ENCODE measurements around the gene SLC10A1. TPM values are rescaled to one million over a fixed set of nuclear protein-coding genes. Genes with fewer than 3 reads are reported as not detected.
A peak's percentile ranks its signal among the peaks of the same experiment; 100 is the strongest.

SLC10A1 gene
- total and polyA plus RNA-seq, 2 of the 8 experiments (the other 6 are each of a cell fraction or from before 2014, with no cell fraction given) = not detected

GRCh38 chr14:69839661-69840060 is 42.6 kb upstream of the SLC10A1 start:
- Histone ChIP-seq H2BK120ac (replicated peaks; ENCODE audit: low read depth, low read length) (no peak overlapping the region), H3K9me3 (ENCODE audit: insufficient read depth in 2 of 2, low read depth in 1 of 2, low read length in 1 of 2) (no peaks in the 10 kb centered on the region), H2BK5ac (ENCODE audit: low read depth, low read length) (no peak overlapping the region), H3K27ac (ENCODE audit: low read depth, low read length) (no peak overlapping the region), H3K27me3 (replicated peaks in 1 of 4; ENCODE audit: control insufficient read depth in 3 of 4, extremely low read depth in 1 of 4, insufficient read depth in 3 of 4, low read length in 3 of 4) (no peaks in the 10 kb centered on the region), H4K5ac (ENCODE audit: insufficient read length, low read depth, low read length) (no peak overlapping the region), H3K4me3 (ENCODE audit: extremely low read depth in 1 of 4, insufficient read depth in 2 of 4, low read depth in 3 of 4, low read length in 4 of 4) (no peak overlapping the region), H3K79me1 (ENCODE audit: low read depth, low read length) (no peaks in the 10 kb centered on the region; the same call in 1 of the 2 replicates), H3K18ac (ENCODE audit: extremely low read depth, low read length) (no peak overlapping the region), H3K56ac (replicated peaks; ENCODE audit: insufficient read length, low read depth, low read length) (peak overlapping the region; percentile 91), H3K9ac (replicated peaks in 1 of 4; ENCODE audit: extremely low read depth in 1 of 4, low read depth in 3 of 4, low read length in 3 of 4) (no peak overlapping the region; a peak in 1 of 7 replicates), H3K4me2 (ENCODE audit: insufficient read depth in 1 of 2, low read depth in 2 of 2, low read length in 2 of 2) (no peak overlapping the region), H3K4me1 (replicated peaks in 1 of 4; ENCODE audit: control insufficient read depth in 3 of 4, insufficient read depth in 4 of 4, low read length in 3 of 4) (peaks cover 2 to 13% (median 8%) of the 10 kb centered on the region in 4 experiments), H2AFZ (ENCODE audit: low read length) (no peak overlapping the region), H4K20me1 (replicated peaks in 1 of 2; ENCODE audit: control insufficient read depth in 1 of 2, insufficient read depth in 2 of 2, low read length in 2 of 2) (peaks cover 0 to 4% of the 10 kb centered on the region in 2 experiments), H2BK12ac (ENCODE audit: low read depth, low read length) (no peak overlapping the region), H4K8ac (ENCODE audit: extremely low read depth, insufficient read depth, low read length) (no peak overlapping the region), H2AK5ac (ENCODE audit: low read depth, low read length) (no peak overlapping the region), H3K23me2 (ENCODE audit: low read depth, low read length) (peaks cover 6% of the 10 kb centered on the region), H4K91ac (replicated peaks; ENCODE audit: insufficient read length, low read length) (peak overlapping the region; percentile 32), H3K14ac (ENCODE audit: insufficient read length) (no peak overlapping the region), H3K79me2 (ENCODE audit: control insufficient read depth in 1 of 2, insufficient read depth in 2 of 2, low read length in 2 of 2) (no peaks in the 10 kb centered on the region), H3K4ac (replicated peaks; ENCODE audit: insufficient read length, low read depth, low read length) (no peak overlapping the region), H3K23ac (ENCODE audit: insufficient read length) (no peak overlapping the region), H3K36me3 (ENCODE audit: control insufficient read depth in 2 of 4, insufficient read depth in 4 of 4, low read length in 3 of 4) (no peaks in the 10 kb centered on the region), H2BK15ac (ENCODE audit: low read length) (no peak overlapping the region), H2BK20ac (ENCODE audit: low read length) (no peak overlapping the region)
- DNase-seq (ENCODE audit: low read depth in 1 of 2, low spot score in 2 of 2) (no peak), FAIRE-seq (no peak)
- ChIA-PET CTCF (ENCODE audit: partially characterized antibody) (interaction anchor here (0.9 kb wide), 1 partner anchor 38 kb away, joined by 3 read pairs; no protein-coding TSS in a partner anchor), POLR2A (ENCODE audit: partially characterized antibody) (no interaction called here)
- 84% methylated on average over 3 of the region's 3 CpGs; no CpG with 5 or more reads in 1 of the 2 experiments for WGBS, 2 experiments (ENCODE audit: extremely low coverage in 1 of 2, insufficient coverage in 1 of 2, insufficient read length in 1 of 2, insufficient replicate concordance in 2 of 2, low coverage in 1 of 2, low lambda C conversion rate in 2 of 2, missing lambda C conversion rate in 1 of 2)
- no peak for TF ChIP-seq TCF12 (IDR thresholded peaks at IDR 0.05; ENCODE audit: low read depth, low read length)
- TF ChIP-seq TAF1 (IDR thresholded peaks at IDR 0.05; ENCODE audit: low read depth, low read length) = no peak

All from H1 (cell line).